Neural cell (in vitro differentiated cells): ENCODE measurements around the gene PRR15L. TPM values are rescaled to one million over a fixed set of nuclear protein-coding genes. Genes with fewer than 3 reads are reported as not detected.

Source experiments
- H2AFZ ChIP-seq: fragments of 200-600, 300-800 bp; sonication (generic), shearing (Covaris generic); 2 replicates; pipeline ENCODE4 v1.6.0; 2014; ENCODE audit warnings: low read depth, mild to moderate bottlenecking, antibody characterized with exemption, low read length, moderate library complexity
- H3F3A ChIP-seq: fragments of 200-600 bp; shearing (Covaris generic); 2 replicates; pipeline ENCODE4 v1.6.1; 2016; ENCODE audit warnings: mild to moderate bottlenecking, moderate library complexity, mixed read lengths, antibody characterized with exemption, low read length; ENCODE audit not compliant: insufficient read depth, poor library complexity, severe bottlenecking
- H3K27ac ChIP-seq: fragments of 200-600, 300-800 bp; sonication (generic), shearing (Covaris generic); 2 replicates; pipeline ENCODE4 v1.5.1; 2014; ENCODE audit warnings: mild to moderate bottlenecking, low read length, moderate library complexity
- H3K27me3 ChIP-seq: fragments of 300-800, 200-600 bp; sonication (generic), shearing (Covaris generic); 2 replicates; pipeline ENCODE4 v1.6.0; 2014; ENCODE audit warnings: mild to moderate bottlenecking, low read depth, low read length, moderate library complexity; ENCODE audit not compliant: insufficient read depth
- H3K36me3 ChIP-seq: fragments of 300-800, 200-600 bp; sonication (generic), shearing (Covaris generic); 2 replicates; pipeline ENCODE4 v1.5.1; 2014; ENCODE audit warnings: mild to moderate bottlenecking, antibody characterized with exemption, low read length, moderate library complexity; ENCODE audit not compliant: insufficient read depth
- H3K4me2 ChIP-seq: fragments of 300-800, 200-600 bp; sonication (generic), shearing (Covaris generic); 2 replicates; pipeline ENCODE4 v1.6.0; 2014; ENCODE audit warnings: mild to moderate bottlenecking, low read length
- H3K4me3 ChIP-seq: fragments of 300-800, 200-600 bp; sonication (generic), shearing (Covaris generic); 2 replicates; pipeline ENCODE4 v1.5.1; 2014; ENCODE audit warnings: mild to moderate bottlenecking, low read length, moderate library complexity
- H3K79me2 ChIP-seq: fragments of 200-600 bp; shearing (Covaris generic); replicated peaks from 2 replicates; pipeline ENCODE4 v1.6.0; 2014; ENCODE audit warnings: mild to moderate bottlenecking, low read length, moderate library complexity; ENCODE audit not compliant: insufficient read depth
- H3K9ac ChIP-seq: fragments of 300-800, 200-600 bp; sonication (generic), shearing (Covaris generic); 2 replicates; pipeline ENCODE4 v1.6.1; 2016; ENCODE audit warnings: mild to moderate bottlenecking, low read length, mixed read lengths
- H3K9me2 ChIP-seq: fragments of 200-600 bp; shearing (Covaris generic); 2 replicates; pipeline ENCODE4 v1.6.1; 2016; ENCODE audit warnings: mild to moderate bottlenecking, low read length, mixed read lengths; ENCODE audit not compliant: insufficient read depth
- H3K9me3 ChIP-seq: fragments of 200-600, 300-800 bp; sonication (generic), shearing (Covaris generic); 2 replicates; pipeline ENCODE4 v1.6.1; 2016; ENCODE audit warnings: mild to moderate bottlenecking, mixed run types, low read length, moderate library complexity, mixed read lengths
- H4K20me1 ChIP-seq: fragments of 200-600 bp; shearing (Covaris generic); 2 replicates; pipeline ENCODE4 v1.6.1; 2016; ENCODE audit warnings: mild to moderate bottlenecking, mixed run types; ENCODE audit not compliant: insufficient read depth
- CTCF ChIP-seq: fragments of 450-650 bp; IDR thresholded peaks from 2 replicates; pipeline ENCODE4 v1.5.1; 2014; ENCODE audit warnings: antibody characterized with exemption, mild to moderate bottlenecking, moderate library complexity; ENCODE audit not compliant: poor library complexity, severe bottlenecking
- EP300 ChIP-seq: fragments of 450-650 bp; conservative IDR thresholded peaks from 2 replicates; pipeline ENCODE4 v1.6.1; 2014; ENCODE audit warnings: antibody characterized with exemption, mild to moderate bottlenecking, moderate library complexity; ENCODE audit not compliant: poor library complexity, severe bottlenecking
- EZH2 ChIP-seq: fragments of 200-600, 300-800 bp; shearing (Covaris generic), sonication (generic); IDR thresholded peaks from 2 replicates; pipeline ENCODE4 v1.6.1; 2014; ENCODE audit warnings: antibody characterized with exemption, low read length, borderline replicate concordance, mild to moderate bottlenecking; ENCODE audit not compliant: insufficient read depth, poor library complexity, severe bottlenecking
- MXI1 ChIP-seq: fragments of 450-650 bp; conservative IDR thresholded peaks from 2 replicates; pipeline ENCODE4 v1.6.1; 2014; ENCODE audit warnings: antibody characterized with exemption, mild to moderate bottlenecking; ENCODE audit not compliant: poor library complexity, severe bottlenecking
- POLR2AphosphoS5 ChIP-seq: IDR thresholded peaks from 2 replicates; pipeline ENCODE4 v1.6.1; 2012
- RAD21 ChIP-seq: fragments of 450-650 bp; conservative IDR thresholded peaks from 2 replicates; pipeline ENCODE4 v1.6.1; 2014; ENCODE audit warnings: antibody characterized with exemption, mild to moderate bottlenecking, moderate library complexity
- REST ChIP-seq: IDR thresholded peaks from 2 replicates; pipeline ENCODE4 v1.6.1; 2012; ENCODE audit warnings: borderline replicate concordance
- SMC3 ChIP-seq: fragments of 450-650 bp; conservative IDR thresholded peaks from 2 replicates; pipeline ENCODE4 v1.6.1; 2014; ENCODE audit warnings: antibody characterized with exemption, mild to moderate bottlenecking, moderate library complexity; ENCODE audit not compliant: poor library complexity
- TAF1 ChIP-seq: IDR thresholded peaks from 2 replicates; pipeline ENCODE4 v1.6.1; 2012; ENCODE audit warnings: low read depth
- polyA plus RNA-seq: library from polyadenylated mRNA; depleted of rRNA; stranded (reverse); fragments of >200 nt; gene quantifications from 2 replicates; pipeline ENCODE4 v1.2.3, GENCODE V29; 2014

PRR15L gene
- polyA plus RNA-seq, 1 donor from 2014 or later = not detected

GRCh38 chr17:47956791-47957590, 692 bp downstream of the PRR15L start:
- Histone ChIP-seq H3F3A (no peaks in the 10 kb centered on the region), H3K9me2 (no peaks in the 10 kb centered on the region), H3K27me3 (no peaks in the 10 kb centered on the region), H3K36me3 (no peaks in the 10 kb centered on the region), H3K9me3 (no peaks in the 10 kb centered on the region), H2AFZ (no peak overlapping the region), H3K79me2 (no peaks in the 10 kb centered on the region), H4K20me1 (no peaks in the 10 kb centered on the region), H3K27ac (no peak overlapping the region), H3K4me2 (no peak overlapping the region), H3K4me3 (no peak overlapping the region), H3K9ac (no peak overlapping the region)
- TF ChIP-seq CTCF = no peak
- no peak for TF ChIP-seq TAF1
- no peak for TF ChIP-seq RAD21
- no peak for TF ChIP-seq MXI1
- no peak for TF ChIP-seq REST
- no peak for TF ChIP-seq SMC3
- no peak for TF ChIP-seq POLR2AphosphoS5
- no peak for TF ChIP-seq EP300
- TF ChIP-seq EZH2 = no peak

GRCh38 chr17:47955497-47956461, 1.9 kb downstream of the PRR15L start:
- no peak overlapping the region for H2AFZ ChIP-seq
- no peaks in the 10 kb centered on the region for H3K9me2 ChIP-seq
- no peaks in the 10 kb centered on the region for H4K20me1 ChIP-seq
- TF ChIP-seq EZH2 = no peak
- no peak for TF ChIP-seq EP300
- TF ChIP-seq RAD21 = no peak
- TF ChIP-seq POLR2AphosphoS5 = no peak
- TF ChIP-seq SMC3 = no peak
- H3K4me2 ChIP-seq = no peak overlapping the region
- H3K4me3 ChIP-seq = no peak overlapping the region
- no peaks in the 10 kb centered on the region for H3K27me3 ChIP-seq
- no peaks in the 10 kb centered on the region for H3K79me2 ChIP-seq
- no peaks in the 10 kb centered on the region for H3K9me3 ChIP-seq
- H3F3A ChIP-seq = no peaks in the 10 kb centered on the region
- no peak overlapping the region for H3K27ac ChIP-seq
- no peak overlapping the region for H3K9ac ChIP-seq
- H3K36me3 ChIP-seq = no peaks in the 10 kb centered on the region
